ENCODE results near the gene CNOT9. TPM values are rescaled to one million over a fixed set of nuclear protein-coding genes. Genes with fewer than 3 reads are reported as not detected.

The CNOT9 gene
- total and polyA plus RNA-seq, 3 donors from 2014 or later = 55.4 to 129 (median 118) TPM

GRCh38 chr2:218618102-218618860 lies 49.6 kb downstream of the CNOT9 start:
- 81 to 94% methylated on average over 6 to 9 of the region's 9 CpGs for whole genome bisulfite sequencing, 2 donors
- intact Hi-C loops (cut with DNase I; ENCODE audit: low total_unique reads) = no loop called here

GRCh38 chr2:218621007-218621406 lies 52.4 kb downstream of the CNOT9 start:
- H3K27me3 ChIP-seq = no peaks in the 10 kb centered on the region
- H3K4me3 ChIP-seq = no peak overlapping the region
- H3K4me1 ChIP-seq = no peaks in the 10 kb centered on the region
- WGBS, 2 donors = 74 to 79% methylated on average over 7 of the region's 7 CpGs
- intact Hi-C loops (cut with DNase I; ENCODE audit: low total_unique reads) = no loop called here
- no peak for DNase-seq
- H3K9me3 ChIP-seq = no peaks in the 10 kb centered on the region
- TF ChIP-seq POLR2A (IDR thresholded peaks at IDR 0.05) (no peak), CTCF (IDR thresholded peaks at IDR 0.05) (no peak)
- H3K36me3 ChIP-seq (ENCODE audit: low read depth, missing control alignments) = no peaks in the 10 kb centered on the region
- no peak overlapping the region for H3K27ac ChIP-seq

More at GRCh38 chr2:218618102-218618860, 49.6 kb downstream of the CNOT9 start:
- Histone ChIP-seq H3K36me3 (ENCODE audit: low read depth, missing control alignments) (no peaks in the 10 kb centered on the region), H3K27ac (no peak overlapping the region), H3K9me3 (no peaks in the 10 kb centered on the region), H3K4me3 (no peak overlapping the region), H3K4me1 (no peaks in the 10 kb centered on the region), H3K27me3 (no peaks in the 10 kb centered on the region)
- DNase-seq = no peak
- TF ChIP-seq POLR2A (IDR thresholded peaks at IDR 0.05) (no peak), CTCF (IDR thresholded peaks at IDR 0.05) (no peak)

DNA sequence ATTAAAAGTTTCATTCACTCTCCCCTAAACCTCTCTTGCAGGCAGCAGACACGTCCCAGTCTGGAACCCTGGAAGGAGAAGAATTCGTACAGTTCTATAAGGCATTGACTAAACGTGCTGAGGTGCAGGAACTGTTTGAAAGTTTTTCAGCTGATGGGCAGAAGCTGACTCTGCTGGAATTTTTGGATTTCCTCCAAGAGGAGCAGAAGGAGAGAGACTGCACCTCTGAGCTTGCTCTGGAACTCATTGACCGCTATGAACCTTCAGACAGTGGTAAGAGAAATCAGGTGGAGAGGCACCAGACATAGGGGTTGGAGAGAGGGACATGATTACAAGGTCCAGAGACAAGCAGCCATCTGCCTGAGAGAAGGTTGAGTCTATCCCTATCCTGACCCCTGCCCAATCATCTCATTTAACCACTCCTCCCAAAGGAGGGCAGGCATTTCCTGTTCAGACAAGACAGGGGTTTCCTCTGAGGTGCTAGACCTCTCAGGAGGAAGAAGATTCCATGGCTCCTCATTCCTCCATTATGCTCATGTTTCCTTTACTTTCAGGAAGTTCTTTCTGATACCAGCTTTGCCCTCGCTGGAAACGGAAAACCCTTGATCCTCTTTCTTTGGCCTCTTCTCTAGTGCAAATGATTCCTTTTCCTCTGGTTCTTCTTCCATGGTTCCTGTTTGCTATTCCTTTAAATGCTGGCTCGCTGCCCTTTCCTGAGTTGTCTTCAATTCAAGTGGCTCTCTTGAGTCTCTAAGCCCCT lies 54.1 kb downstream of the CNOT9 start:
- intact Hi-C loops (cut with DNase I; ENCODE audit: low total_unique reads) = no loop called here
- TF ChIP-seq POLR2A (IDR thresholded peaks at IDR 0.05) (no peak), CTCF (IDR thresholded peaks at IDR 0.05) (no peak)
- no peaks in the 10 kb centered on the region for H3K4me1 ChIP-seq
- WGBS, 2 donors = 73 to 77% methylated on average over 7 of the region's 7 CpGs
- no peaks in the 10 kb centered on the region for H3K9me3 ChIP-seq
- no peak for DNase-seq
- H3K27ac ChIP-seq = no peak overlapping the region
- H3K4me3 ChIP-seq = no peak overlapping the region
- H3K27me3 ChIP-seq = no peaks in the 10 kb centered on the region
- H3K36me3 ChIP-seq (ENCODE audit: low read depth, missing control alignments) = no peaks in the 10 kb centered on the region

GRCh38 chr2:218623366-218623705 lies 54.7 kb downstream of the CNOT9 start:
- Histone ChIP-seq H3K27ac (no peak overlapping the region), H3K27me3 (no peaks in the 10 kb centered on the region), H3K4me3 (no peak overlapping the region), H3K36me3 (ENCODE audit: low read depth, missing control alignments) (no peaks in the 10 kb centered on the region), H3K9me3 (no peaks in the 10 kb centered on the region), H3K4me1 (no peaks in the 10 kb centered on the region)
- TF ChIP-seq POLR2A (IDR thresholded peaks at IDR 0.05) (no peak), CTCF (IDR thresholded peaks at IDR 0.05) (no peak)
- WGBS, 2 donors = 83 to 84% methylated on average over 3 of the region's 3 CpGs
- no peak for DNase-seq
- intact Hi-C loops (cut with DNase I; ENCODE audit: low total_unique reads) = no loop called here
